Motor neuron (in vitro differentiated cells): ENCODE results near the gene ENKD1. TPM values are rescaled to one million over a fixed set of nuclear protein-coding genes. Genes with fewer than 3 reads are reported as not detected.

Source experiments
- ATAC-seq, 8 experiments: fragments of 200-7000 bp; cut with Tn5 transposase; replicated peaks in 6 of 8; 2 replicates each; pipeline ENCODE4 v1.8.0; 2021; ENCODE audit warnings: mild to moderate bottlenecking in 8 of 8, moderate library complexity in 8 of 8
- H3K27ac ChIP-seq, 2 donors: fragments of 250-450 bp; sonication (Bioruptor Pico); 2 replicates each; pipeline ENCODE4 v1.9.0; 2021; ENCODE audit warnings: antibody characterized with exemption in 2 of 2, mild to moderate bottlenecking in 2 of 2, moderate library complexity in 1 of 2
- H3K4me1 ChIP-seq, 2 donors: fragments of 250-450 bp; sonication (Bioruptor Pico); replicated peaks in 1 of 2; 2 replicates each; pipeline ENCODE4 v1.6.1; 2021; ENCODE audit warnings: antibody characterized with exemption in 2 of 2, mild to moderate bottlenecking in 2 of 2, moderate library complexity in 1 of 2
- H3K4me3 ChIP-seq, 5 donors: fragments of 250-450 bp; sonication (Bioruptor Pico); 2 replicates each; pipeline ENCODE4 v1.9.0; 2021; ENCODE audit warnings: antibody characterized with exemption in 5 of 5, mild to moderate bottlenecking in 5 of 5, moderate library complexity in 4 of 5
- WGBS, 10 experiments: fragments of 450-650 bp; shearing (Covaris generic); methylation state at CpG; one replicate each; pipeline ENCODE4 v1.0.0; 2022; 5-methylcytosine and 5-hydroxymethylcytosine counted together
- in situ Hi-C, 9 experiments: fragments of 400-800 bp; cut with MboI; loops; one replicate each; pipeline ENCODE4 v1.15.0; 2021; ENCODE audit warnings: low sequenced_read_pairs in 9 of 9, low pct_unique_long_range_greater_than_20kb in 2 of 9; ENCODE audit not compliant: unreplicated experiment in 9 of 9
- total RNA-seq, 8 experiments: library from RNA; unstranded; fragments of 300-600 nt; gene quantifications; 2 replicates each; pipeline versions ENCODE4 v1.2.3 to v1.2.4, GENCODE V29; 2022

Gene ENKD1
- total RNA-seq, 8 experiments from 2014 or later = 10.8 to 26.0 (median 17.4) TPM

DNA sequence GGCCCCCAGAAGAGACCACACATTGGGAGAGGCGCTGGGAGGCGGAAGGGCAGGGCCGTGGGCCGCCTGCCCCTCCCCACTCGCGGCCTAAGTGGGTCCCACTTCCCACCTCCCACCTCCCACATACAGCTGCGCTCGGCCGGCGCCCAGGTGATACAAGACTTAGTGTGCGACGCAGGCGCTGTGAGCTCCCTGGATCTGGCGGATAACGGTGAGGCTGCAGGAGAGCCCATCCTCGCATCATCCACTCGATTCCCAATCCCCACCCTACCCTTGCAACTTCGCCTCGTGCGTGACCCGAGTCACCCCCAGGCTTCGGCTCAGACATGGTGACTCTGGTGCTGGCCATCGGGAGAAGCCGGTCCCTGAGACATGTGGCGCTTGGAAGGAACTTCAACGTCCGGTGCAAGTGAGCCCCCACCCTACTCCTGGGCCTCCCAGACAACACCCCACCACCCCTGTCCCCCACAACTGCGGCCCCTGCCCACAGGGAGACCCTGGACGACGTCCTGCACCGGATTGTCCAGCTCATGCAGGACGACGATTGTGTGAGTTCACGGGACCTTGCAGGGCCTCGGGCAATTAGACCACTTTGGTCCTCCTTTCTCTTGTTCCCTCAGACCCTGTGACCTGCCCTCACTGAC, 17.7 kb downstream of the ENKD1 start:
- no peak for ATAC-seq
- in situ Hi-C loops = no loop called here
- peaks cover 13 to 20% of the 10 kb centered on the region in 2 donors for H3K4me1 ChIP-seq
- 50 to 91% (median 78%) methylated on average over 2 to 6 of the region's 35 CpGs; no CpG with 5 or more reads in 7 of the 10 experiments for WGBS, 10 experiments
- H3K4me3 ChIP-seq = no peak overlapping the region
- no peak overlapping the region for H3K27ac ChIP-seq

- H3K4me1 ChIP-seq = peaks cover 13 to 20% of the 10 kb centered on the region in 2 donors
- ATAC-seq = no peak
- no CpG with 5 or more reads among the region's 65 CpGs for WGBS, 10 experiments
- no peak overlapping the region for H3K27ac ChIP-seq
- no peak overlapping the region for H3K4me3 ChIP-seq
- in situ Hi-C loops = no loop called here
Measured at GRCh38 chr16:67648088-67648763, 18.3 kb downstream of the ENKD1 start.

- no CpG with 5 or more reads among the region's 13 CpGs for whole genome bisulfite sequencing, 10 experiments
- Histone ChIP-seq H3K4me1 (peaks cover 13 to 20% of the 10 kb centered on the region in 2 donors), H3K27ac (no peak overlapping the region), H3K4me3 (no peak overlapping the region)
- no peak for ATAC-seq
- in situ Hi-C loops = no loop called here
Measured at GRCh38 chr16:67647681-67648080, 18.9 kb downstream of the ENKD1 start.

DNA sequence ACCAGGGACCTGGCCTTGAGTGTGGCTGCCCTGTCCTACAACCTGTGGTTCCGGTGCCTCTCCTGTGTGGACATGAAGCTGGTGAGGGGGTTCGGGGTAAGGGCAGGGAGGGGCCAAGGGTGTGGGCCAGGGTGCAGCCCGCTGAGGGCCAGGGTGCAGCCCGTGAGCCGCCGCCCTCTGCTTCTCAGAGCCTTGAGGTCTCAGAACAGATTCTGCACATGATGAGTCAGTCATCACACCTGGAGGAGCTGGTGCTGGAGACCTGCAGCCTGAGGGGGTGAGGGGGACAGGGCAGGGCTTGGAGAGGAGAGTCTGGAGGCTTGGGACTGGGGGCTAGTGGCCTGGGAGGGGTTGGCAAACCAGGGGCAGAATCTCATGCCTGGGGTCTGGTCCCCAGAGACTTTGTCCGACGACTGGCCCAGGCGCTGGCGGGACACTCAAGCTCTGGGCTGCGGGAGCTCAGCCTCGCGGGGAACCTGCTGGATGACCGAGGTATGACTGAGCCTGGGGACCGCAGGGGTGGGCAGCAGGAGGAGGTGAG, 19.4 kb downstream of the ENKD1 start:
- Histone ChIP-seq H3K4me1 (peaks cover 10 to 16% of the 10 kb centered on the region in 2 donors), H3K27ac (no peak overlapping the region), H3K4me3 (no peak overlapping the region)
- no CpG with 5 or more reads among the region's 15 CpGs for WGBS, 10 experiments
- in situ Hi-C loops = no loop called here
- ATAC-seq = no peak

DNA sequence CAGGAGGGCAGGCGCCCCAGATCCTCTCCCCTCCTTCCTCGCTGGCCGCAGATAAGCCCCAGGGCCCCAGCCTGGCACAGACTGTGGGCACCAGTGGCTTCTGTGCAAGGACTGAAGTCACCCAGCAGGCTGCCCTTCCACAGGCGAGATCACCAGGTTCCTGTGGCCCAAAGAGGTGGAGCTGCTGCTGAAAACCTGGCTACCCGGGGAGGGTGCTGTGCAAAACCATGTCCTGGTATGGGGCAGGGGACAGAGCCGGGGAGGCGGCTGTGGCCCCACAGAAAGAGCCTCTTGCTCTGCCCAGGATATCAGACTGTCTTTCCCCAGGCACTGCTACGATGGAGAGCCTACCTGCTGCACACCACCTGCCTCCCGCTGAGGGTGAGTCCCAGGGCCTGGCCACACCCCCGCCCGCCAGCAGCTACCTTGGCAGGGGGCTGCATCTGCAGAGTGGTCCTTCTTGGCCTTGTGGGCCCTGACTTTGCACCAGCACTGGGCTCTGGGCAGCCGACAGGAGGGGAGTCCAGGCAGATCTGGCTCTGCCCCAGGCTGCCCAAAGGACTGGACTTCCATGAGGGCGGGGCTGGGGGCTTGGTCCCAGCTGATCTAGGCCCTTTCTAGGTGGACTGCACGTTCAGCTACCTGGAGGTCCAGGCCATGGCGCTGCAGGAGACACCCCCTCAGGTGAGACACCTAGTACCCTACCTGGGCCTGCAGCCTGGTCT, 21.0 kb downstream of the ENKD1 start:
- Histone ChIP-seq H3K27ac (no peak overlapping the region), H3K4me3 (no peak overlapping the region), H3K4me1 (peaks cover 8 to 9% of the 10 kb centered on the region in 2 donors)
- WGBS, 10 experiments = no CpG with 5 or more reads among the region's 15 CpGs
- no peak for ATAC-seq
- in situ Hi-C loops = no loop called here

DNA sequence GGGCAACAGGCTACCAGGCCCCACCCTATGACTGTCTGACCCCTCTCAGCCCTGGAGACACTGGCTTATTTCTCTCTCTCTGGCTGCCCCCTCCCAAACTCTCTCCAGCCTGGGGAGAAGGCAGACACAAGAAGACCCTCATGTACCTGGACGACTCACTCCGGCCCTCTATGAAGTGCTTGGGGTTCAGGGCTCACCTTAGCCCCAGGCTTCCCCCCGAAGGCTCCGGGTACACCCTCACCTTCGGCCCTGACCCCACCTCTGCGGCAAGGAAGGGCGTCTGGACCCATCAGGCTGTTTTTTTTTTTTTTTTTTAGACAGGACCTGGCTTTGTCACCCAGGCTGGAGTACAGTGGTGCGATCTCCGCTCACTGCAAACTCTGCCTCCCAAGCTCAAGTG, 22.5 kb downstream of the ENKD1 start:
- 78 to 93% (median 89%) methylated on average over 2 to 6 of the region's 9 CpGs; no CpG with 5 or more reads in 5 of the 10 experiments for WGBS, 10 experiments
- H3K4me1 ChIP-seq = peaks cover 0 to 1% of the 10 kb centered on the region in 2 donors
- H3K27ac ChIP-seq = no peak overlapping the region
- ATAC-seq = no peak
- H3K4me3 ChIP-seq = no peak overlapping the region
- in situ Hi-C loops = no loop called here

GRCh38 chr16:67641779-67642708, 24.5 kb downstream of the ENKD1 start:
- Histone ChIP-seq H3K27ac (no peak overlapping the region), H3K4me3 (no peak overlapping the region), H3K4me1 (no peaks in the 10 kb centered on the region)
- 11 to 100% (median 63%) methylated on average over 1 to 8 of the region's 10 CpGs; no CpG with 5 or more reads in 3 of the 10 experiments for WGBS, 10 experiments
- in situ Hi-C loops = no loop called here
- ATAC-seq = peak in 5 of 8 experiments; percentile 5 to 85 (median 28)

DNA sequence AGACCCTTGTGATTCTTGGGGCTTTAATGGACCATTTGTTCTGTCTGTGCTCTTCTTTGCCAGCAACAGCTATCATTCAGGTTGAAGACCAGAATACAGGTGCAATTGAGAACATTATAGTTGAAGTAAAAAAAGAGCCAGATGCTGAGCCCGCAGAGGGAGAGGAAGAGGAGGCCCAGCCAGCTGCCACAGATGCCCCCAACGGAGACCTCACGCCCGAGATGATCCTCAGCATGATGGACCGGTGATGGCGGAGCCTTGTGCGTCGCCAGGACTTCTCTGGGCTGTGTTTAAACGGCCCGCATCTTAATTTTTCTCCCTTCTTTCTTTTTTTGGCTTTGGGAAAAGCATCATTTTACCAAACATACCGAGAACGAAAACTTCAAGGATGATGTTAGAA, 28.9 kb downstream of the ENKD1 start:
- in situ Hi-C loops = no loop called here

GRCh38 chr16:67636713-67637112, 29.8 kb downstream of the ENKD1 start:
- in situ Hi-C loops = no loop called here
- ATAC-seq = no peak
- Histone ChIP-seq H3K4me1 (no peaks in the 10 kb centered on the region), H3K27ac (no peak overlapping the region), H3K4me3 (no peak overlapping the region)
- WGBS, 10 experiments = 83 to 100% (median 98%) methylated on average over 1 to 6 of the region's 8 CpGs; no CpG with 5 or more reads in 4 of the 10 experiments

More for the DNA sequence above, 28.9 kb downstream of the ENKD1 start:
- 67 to 100% (median 89%) methylated on average over 1 to 12 of the region's 12 CpGs; no CpG with 5 or more reads in 2 of the 10 experiments for WGBS, 10 experiments
- no peak overlapping the region for H3K4me3 ChIP-seq
- H3K4me1 ChIP-seq = no peaks in the 10 kb centered on the region
- no peak for ATAC-seq
- H3K27ac ChIP-seq = no peak overlapping the region

GRCh38 chr16:67632415-67633172, 34.0 kb downstream of the ENKD1 start:
- H3K4me1 ChIP-seq = no peaks in the 10 kb centered on the region
- H3K4me3 ChIP-seq = no peak overlapping the region
- H3K27ac ChIP-seq = no peak overlapping the region
- 25 to 93% (median 70%) methylated on average over 2 to 6 of the region's 7 CpGs; no CpG with 5 or more reads in 4 of the 10 experiments for WGBS, 10 experiments
- in situ Hi-C loops = no loop called here
- no peak for ATAC-seq

DNA sequence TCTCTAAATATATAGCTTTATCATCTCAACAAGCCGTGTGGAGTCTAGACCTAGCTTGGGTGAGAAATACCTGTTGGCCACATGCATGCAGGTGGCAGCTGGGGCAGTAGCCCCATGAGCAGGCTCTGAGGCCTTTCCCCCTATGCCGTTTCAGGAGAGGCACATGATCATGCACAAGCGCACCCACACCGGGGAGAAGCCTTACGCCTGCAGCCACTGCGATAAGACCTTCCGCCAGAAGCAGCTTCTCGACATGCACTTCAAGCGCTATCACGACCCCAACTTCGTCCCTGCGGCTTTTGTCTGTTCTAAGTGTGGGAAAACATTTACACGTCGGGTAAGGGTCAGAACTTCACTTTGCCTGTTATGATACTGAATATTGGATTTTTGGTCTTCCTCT, 38.3 kb downstream of the ENKD1 start:
- no peak for ATAC-seq
- Histone ChIP-seq H3K4me3 (no peak overlapping the region), H3K27ac (no peak overlapping the region), H3K4me1 (no peaks in the 10 kb centered on the region)
- 80 to 100% (median 93%) methylated on average over 1 to 12 of the region's 14 CpGs; no CpG with 5 or more reads in 4 of the 10 experiments for WGBS, 10 experiments
- in situ Hi-C loops = no loop called here

DNA sequence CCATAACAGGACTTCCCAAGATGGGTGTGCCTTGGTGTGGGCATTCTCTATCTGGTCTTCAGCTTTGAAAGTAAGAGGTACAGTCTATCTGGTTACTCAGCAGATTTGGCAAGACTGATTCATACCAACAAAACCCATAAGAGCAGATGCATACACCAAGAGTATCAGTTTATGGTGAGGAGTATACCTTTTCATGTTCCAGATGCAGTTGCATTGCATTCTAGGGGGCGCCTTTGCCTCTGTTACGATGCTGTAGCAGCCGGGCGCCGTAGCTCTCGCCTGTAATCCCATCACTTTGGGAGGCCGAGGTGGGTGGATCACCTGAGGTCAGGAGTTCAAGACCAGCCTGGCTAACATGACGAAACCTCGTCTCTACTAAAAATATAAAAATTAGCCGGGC, 52.7 kb downstream of the ENKD1 start:
- ATAC-seq = no peak
- Histone ChIP-seq H3K4me1 (no peaks in the 10 kb centered on the region), H3K27ac (no peak overlapping the region), H3K4me3 (no peak overlapping the region)
- WGBS, 10 experiments = 91 to 100% (median 95%) methylated on average over 1 to 7 of the region's 10 CpGs; no CpG with 5 or more reads in 6 of the 10 experiments
- in situ Hi-C loops = no loop called here
